GM21360 (cell line): ENCODE measurements around the gene GALNS.
"Not testable (repeated sequence)": the region's sequence is repeated elsewhere in the genome, so short reads cannot be mapped to it uniquely, and the experiment has no call there.

Source experiments
- ATAC-seq: cut with Tn5 transposase; IDR thresholded peaks from one replicate; pipeline ENCODE4 v1.9.1; 2021; ENCODE audit warnings: mild to moderate bottlenecking, moderate library complexity; ENCODE audit not compliant: unreplicated experiment

The GALNS gene

DNA sequence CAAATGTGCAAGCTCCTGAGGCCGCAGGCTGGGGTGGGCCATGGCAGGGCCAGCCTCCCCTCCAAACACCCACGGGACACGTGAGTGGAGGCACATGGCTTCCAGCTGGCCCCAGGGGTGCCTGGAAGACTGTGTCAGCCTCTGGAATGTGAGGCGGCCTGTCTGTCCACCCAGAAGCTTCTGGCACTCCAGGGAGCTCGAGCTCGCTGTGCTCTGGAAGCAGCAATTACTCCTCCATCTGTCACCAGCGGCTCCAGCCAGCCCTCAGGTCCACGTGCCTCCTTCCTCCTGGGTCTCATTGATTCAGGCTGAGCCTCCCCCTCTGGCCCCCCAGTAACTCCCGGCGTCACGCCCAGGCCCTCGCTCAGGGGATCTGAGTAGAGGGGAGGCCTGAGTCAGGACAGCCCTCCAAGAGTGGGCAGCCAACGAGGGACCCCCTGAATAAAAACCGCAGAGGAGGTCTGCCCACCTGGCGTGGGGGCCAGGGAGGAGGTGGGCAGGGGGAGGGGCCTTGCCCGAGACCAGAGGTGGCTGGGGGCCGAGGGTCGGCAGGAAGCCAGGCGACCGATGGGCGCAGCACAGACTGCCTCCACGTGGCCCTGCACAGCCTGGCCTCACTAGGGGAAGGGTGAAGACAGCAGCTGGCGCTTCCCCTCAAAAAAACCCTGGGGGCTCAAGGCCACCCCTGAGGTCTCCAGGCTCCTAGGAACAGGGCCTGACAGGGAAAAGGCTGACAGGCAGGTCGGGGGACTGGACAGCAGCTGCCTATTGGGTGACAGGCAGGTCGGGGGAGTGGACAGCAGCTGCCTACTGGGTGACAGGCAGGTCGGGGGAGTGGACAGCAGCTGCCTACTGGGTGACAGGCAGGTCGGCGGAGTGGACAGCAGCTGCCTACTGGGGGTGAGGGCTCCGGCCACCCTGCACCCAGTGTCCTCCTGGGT, 83.6 kb downstream of the GALNS start:
- no peak for ATAC-seq

DNA sequence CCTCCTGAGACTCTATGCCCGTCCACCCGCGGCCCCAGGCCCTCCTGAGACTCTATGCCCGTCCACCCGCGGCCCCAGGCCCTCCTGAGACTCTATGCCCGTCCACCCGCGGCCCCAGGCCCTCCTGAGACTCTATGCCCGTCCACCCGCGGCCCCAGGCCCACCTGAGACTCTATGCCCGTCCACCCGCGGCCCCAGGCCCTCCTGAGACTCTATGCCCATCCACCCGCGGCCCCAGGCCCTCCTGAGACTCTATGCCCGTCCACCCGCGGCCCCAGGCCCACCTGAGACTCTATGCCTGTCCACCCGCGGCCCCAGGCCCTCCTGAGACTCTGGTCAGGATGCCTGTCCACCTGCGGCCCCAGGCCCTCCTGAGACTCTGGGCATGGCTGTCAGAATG, 85.0 kb downstream of the GALNS start:
- ATAC-seq: not testable (repeated sequence)

DNA sequence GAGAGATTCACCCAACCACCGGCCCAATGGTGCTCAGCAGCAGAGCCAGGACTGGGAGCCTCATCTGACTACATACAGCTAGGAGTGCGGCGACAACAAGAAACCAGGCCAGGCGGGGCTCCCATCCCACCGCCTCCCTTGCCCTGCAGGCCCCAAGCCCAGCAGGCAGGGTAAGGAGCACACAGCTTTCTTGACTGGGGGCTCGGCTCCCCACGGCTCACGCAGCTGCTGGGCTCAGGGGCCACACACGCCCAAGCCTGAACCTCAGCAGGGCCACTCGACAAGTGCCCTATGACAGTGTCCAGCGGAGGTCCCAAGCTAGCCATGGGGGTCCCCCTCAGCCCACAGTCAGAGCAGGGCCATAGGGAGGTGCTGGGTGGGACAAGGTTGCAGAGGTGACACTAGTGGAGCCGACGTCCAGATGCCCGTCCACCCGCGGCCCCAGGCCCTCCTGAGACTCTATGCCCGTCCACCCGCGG, 85.4 kb downstream of the GALNS start:
- no peak for ATAC-seq

DNA sequence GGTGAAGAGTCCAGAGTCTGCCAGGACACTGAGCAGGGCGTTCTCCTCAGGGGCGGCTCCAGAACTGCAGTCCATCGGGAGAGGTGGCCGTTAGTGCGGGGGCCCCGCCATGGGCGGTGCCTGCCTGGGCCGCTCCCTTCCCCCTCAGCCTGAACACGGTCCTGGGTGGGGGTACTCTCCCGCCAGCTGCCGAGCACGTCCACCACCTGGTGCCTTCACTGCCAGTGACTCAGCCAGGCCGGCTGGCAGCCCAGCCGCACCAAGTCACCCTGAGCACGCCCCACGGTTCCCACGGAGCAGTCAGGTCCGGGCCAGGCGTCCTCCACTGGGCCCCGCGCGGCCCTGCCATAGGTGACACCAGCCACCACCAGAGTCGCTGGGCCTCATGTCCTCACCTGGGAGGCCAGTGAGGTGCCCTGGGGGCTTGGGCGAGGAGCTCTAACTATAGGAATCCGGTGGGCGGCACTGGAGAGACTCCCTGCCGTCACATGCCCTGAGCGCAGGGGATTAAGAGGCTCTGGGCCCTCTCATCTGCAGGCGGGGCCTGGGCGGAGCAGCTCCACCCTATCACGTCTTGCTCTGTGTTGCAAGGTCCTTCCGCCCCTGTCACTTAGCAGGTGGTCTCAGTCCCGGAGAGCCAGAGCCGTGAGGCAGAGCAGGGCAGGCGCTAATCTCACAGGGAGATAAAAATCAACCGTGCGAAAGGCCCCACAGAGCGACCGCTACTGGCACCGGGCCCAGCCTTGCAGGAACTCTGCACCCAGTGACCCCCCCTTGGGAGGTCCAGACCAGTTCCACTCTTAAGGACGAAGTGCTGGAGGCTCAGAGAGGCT, 86.1 kb downstream of the GALNS start:
- ATAC-seq: no peak

DNA sequence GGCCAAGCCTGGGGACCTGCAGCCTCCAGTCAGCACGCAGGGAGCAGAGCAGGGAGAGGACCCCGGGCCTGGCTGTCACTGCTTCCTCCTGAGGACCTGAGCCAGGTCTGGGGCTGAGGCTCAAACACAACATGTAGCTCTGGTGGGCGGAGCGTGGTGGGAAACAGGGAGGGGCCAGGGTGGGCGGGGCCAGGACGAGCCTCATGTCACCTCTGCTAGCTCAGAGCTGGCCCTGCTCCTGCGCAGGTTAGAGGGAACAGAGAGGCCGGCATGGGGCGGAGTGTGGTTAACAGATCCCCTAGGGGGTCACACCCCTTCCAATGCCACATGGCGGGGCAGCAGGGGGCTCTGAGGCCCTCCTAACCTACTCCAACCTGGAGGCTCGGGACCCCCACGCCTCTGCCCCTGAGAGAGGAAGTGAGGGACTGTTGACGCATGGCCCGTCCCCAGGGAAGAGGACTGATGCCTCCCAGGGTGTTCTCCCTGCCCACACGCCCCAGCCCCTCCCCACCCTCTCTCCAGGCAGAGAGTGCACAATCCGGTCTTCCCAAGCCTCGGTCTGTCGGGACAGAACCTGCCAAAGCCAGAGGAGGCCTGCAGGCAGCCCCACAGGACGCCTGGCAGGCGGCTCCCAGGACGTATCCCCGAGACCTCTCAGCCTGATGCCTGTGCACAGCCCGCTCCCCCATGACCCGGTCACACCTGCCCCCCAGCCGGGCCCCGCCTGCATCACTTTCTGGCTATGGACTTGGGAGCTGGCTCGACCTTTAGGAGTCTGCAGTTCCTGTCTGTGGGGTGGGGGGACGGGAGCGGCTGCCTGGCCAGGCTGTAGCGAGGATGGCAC, 86.9 kb downstream of the GALNS start:
- no peak for ATAC-seq

DNA sequence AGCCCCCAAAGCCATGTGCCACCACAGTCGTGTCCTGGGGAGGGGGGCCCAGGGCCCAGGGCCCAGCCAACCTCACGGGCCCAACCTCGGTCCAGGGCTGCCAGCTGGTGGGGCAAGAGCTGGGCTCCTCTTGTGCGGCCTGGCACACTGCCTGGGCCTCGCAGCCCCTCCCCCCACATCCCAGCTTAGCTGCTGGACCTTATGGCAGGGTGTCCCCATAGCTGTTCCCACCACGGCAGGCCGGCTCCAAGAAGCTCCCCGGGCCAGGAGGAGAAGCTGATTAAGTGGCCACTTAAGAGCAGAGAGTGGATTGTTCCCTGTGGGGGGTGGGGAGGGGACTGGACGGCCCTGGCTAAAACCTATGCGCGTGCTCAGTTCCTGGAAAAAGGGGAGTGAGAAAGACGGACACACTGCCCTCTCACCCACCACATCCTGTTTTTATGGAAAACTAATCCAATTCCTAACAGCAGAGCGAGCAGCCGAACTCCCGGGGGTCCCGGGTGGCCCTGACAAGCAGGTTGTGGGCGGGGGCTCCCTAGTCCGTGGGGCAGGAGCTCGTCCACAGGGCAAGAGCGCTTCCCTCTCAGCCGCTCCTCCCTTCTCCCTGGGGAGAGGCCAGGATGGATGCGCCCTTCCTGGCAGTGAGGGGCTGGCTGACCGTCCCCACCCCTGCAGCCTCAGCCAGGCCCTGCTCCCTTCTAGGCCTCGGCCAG, 88.5 kb downstream of the GALNS start:
- no peak for ATAC-seq

DNA sequence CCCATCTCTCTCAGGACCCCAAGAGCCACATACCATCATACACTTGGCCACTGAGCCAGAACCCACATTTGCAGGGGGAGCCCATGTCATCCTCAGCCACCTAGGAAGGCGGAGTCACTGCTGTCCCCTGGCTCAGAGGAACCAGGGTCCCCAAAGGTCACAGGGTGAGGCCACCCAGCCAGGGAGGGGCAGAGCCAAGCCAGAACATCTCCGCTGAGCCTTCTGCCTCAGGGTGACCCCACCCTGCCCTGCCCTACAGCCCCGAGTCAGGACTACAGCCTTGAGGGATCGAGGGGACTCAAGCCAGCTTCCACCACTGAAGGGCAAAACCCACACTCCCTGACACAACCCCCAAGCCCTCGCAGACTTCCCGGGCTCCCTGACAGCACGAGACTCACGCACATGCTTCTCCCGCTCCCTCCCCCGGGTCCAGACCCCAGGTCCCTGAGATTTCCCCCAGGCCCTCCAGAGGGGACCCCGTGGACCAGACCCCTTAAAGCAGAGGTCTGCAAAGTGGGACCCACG, 89.1 kb downstream of the GALNS start:
- no peak for ATAC-seq

DNA sequence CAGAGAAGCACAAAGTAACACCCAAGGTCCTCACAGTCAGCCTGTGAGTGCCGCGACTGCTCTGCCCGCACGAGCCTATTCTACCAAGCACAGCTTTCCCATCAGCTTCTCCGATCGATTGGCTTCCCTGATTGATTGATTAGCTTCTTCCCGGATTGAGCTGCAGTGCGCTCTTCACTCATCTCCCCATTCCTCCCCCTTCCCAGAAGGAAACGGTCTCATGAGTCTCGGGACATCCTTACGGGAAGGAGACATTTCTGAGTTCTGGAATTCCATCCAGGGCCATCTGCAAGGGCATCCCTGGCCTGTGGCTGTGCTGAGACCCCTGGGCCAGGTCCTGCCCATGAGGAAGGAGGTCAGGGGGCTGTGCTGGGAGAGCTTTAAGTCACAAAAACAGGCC, 89.8 kb downstream of the GALNS start:
- ATAC-seq: no peak

DNA sequence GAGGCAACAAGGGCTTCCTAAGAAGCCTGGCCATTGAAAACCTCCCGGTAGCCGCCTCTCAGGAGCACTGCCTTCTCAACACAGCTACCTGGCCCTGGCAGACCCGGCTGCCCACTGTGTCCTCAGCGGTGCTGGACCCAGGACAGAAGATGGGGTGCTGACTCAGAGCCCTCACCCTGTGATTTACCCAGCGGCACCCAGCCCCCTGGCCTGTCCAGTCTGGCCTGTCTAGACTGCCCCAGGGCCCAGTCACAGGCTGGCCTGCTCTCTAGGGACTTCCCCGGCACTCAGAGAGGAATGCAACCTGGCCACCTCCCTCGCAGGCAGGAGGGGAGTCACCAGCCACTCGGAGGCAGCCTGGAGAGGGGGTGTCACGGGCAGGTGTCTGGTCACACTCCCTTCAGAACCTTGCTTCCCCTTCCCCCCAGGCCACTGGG, 91.8 kb downstream of the GALNS start:
- ATAC-seq: no peak

DNA sequence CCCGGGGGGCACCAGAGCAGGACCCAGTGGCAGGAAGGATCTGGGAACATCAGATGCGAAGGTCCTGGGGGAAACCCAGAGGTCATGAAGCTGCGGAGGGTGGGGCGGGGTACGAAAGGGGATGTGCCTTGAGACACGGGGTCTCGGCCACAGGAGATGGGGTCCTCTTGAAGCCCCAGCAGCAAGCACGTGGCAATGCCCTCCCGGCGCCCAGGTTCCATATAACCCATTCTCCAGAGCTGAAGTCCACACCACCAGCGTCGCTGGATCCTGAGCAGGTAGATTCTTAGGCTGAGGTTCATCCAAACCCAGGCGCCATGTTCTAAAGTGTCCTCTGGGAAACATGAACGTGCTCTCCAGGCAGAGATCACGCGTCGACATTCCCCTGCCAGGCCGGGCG, 92.7 kb downstream of the GALNS start:
- no peak for ATAC-seq
